ENCODE measurements around the gene CDC16.

The CDC16 gene

DNA sequence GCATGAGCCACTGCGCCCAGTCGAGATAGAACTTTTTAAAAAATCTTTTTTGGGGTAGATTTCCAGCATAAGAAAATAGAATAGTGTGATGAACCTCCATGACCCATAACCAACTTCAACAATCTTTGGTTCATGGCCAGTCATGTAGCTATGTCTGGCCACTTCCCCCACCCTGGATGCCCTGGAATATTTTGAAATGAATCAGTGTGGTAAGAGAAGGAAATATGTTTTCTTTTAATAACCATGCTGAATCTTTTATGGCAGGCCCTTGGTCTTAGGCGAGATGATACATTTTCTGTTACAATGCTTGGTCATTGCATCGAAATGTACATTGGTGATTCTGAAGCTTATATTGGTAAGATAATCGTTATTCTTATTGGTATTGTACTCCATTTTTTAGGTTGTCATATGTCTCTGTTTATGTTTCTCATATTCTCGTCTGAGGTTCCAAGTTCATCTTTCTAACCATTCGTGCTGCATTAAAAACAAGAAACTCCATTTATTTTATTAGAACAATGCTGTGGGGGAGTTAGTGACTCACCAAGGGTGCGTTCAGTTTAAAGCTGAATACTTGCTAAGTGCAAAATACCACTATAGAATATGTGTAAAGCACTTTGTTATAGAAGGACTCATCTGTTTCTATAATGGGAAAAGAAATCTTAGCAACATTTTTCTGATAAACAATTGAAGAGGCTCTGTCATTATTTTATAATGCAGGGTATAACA is 30.4 kb downstream of the CDC16 start:
- no peak for DNase-seq

DNA sequence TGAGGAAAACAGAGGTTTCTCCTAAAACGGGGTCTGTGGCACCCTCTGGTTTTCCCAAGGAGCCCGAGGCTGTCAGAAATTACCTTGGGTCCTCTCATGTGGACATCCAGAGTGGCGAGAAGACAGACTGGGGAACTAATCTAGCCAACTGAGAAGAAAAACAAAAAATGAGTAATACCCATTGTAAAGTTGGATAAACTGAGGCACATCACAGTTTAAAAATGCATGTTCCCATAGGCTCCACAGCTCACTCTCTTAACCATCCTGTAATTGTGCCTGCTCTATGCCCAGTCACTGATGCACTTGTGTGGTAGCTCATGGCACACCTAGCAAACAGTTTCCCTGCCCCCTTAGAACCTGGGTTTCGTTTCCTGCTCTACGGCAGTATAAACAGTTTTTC is 31.5 kb downstream of the CDC16 start:
- DNase-seq: no peak

DNA sequence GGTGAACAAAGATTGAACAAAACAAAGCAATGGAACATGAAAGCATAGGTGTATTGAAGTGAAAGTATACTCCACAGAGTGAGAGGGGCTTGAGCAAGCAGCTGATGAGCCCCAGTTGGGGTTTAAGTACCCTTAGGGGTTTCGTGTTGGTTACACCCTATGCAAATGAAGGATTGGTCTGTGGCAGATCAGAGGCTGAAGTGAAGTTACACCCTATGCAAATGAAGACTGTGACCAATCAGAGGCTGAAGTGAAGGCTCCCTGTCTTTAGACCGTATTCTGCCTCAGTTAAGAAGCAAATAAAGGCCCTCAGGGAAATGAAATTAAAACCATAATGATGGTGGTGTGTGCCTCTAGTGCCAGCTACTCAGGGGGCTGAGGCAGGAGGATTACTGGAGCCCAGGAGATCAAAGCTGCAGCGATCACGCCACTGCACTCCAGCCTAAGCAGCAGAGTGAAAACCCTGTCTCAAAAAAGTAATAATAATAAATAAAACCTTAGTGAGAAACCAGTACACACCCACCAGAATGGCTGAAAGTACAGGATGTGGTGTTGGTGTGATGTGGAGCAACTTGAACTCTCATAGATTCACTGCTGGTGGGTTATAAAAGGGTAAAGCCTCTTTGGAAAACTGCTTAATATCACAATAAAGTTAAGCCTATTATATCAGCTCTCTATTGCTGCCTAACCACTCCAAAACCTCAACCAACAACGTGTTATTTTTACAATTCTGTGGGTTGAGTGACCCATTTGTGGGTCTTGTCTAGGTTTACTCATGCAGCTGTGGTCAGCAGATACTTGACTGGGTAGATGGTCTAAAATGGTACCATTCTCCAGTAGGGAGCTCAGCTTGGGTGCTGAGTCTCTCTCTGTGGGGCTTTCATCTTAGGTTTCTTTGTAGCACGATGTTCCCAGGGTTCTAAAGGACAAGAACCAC is 33.9 kb downstream of the CDC16 start:
- no peak for DNase-seq

DNA sequence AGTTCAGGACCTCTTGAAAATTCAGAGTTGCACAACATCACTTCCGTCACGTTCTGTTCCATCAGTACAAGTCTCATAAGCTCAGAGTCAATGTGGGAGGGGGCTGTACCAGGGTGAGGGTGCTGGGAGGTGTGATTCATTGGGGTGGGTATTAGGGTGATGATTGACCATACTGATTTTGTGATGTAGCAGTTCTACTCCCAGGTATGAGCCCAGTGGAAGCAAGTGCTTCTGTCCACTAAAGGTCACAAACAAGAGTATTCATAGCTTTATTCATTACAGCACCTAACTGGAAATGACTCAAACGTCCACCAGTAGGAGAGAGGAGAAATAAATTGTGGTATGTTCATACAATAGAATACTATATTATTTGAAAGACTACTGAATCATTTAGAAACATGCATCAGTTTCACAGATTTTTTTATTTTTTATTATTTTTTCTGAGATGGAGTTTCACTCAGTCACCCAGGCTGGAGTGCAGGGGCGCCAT is 34.6 kb downstream of the CDC16 start:
- DNase-seq: no peak

DNA sequence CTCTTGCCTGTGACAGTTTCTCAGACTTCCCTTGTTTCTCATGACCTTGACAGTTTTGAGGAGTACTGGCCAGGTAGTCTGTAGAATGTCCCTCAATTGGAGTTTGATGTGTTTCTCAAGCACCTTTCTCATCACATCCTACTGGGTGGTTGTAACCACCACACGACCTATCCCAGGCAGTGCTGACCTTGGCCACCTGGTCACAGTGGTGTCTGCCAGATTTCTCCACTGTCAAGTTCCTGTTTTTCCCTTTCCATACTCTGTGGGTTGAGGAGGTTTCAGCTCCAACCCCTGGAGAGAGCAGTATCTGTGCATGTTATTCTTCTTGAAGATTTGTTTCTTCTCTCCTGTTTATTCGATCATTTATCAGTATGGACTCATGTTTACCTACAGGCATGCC is 38.3 kb downstream of the CDC16 start:
- no peak for DNase-seq

DNA sequence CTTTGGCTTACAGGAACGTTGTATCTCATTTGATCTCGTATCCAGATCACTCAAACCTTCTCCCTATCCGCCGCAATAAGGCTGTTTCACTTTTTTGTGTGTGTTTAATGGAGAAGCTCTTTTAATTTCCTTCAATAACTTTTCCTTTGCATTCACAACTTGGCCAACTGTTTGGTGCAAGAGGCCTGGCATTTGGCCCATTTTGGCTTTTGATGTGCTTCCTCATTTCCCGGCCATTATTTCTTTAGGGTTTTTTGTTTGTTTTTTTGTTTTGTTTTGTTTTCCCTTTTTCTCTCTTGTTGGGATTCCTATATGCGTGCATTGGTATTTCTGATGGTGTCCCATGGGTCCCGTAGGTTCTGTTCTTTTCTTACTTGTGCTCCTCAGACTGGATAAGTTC is 40.6 kb downstream of the CDC16 start:
- no peak for DNase-seq

DNA sequence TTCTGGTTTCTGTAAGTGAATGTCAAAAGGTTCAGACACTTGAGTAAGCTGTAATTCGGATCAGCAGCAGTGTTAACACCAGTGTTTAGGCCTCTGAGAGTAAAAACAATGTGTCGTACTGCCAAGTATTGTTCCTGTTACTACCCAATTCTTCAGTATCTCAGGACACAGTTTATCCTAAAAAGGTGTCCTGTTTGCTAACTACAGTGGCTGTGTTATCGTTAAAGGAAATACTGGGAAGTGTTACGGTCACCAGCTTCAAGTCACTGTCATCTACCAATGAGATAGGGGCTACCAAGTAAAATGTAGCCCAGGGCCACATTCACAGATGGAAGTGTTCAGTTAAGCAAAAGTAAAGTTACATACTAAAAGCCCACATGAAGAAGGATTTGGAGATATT is 44.4 kb downstream of the CDC16 start:
- no peak for DNase-seq

DNA sequence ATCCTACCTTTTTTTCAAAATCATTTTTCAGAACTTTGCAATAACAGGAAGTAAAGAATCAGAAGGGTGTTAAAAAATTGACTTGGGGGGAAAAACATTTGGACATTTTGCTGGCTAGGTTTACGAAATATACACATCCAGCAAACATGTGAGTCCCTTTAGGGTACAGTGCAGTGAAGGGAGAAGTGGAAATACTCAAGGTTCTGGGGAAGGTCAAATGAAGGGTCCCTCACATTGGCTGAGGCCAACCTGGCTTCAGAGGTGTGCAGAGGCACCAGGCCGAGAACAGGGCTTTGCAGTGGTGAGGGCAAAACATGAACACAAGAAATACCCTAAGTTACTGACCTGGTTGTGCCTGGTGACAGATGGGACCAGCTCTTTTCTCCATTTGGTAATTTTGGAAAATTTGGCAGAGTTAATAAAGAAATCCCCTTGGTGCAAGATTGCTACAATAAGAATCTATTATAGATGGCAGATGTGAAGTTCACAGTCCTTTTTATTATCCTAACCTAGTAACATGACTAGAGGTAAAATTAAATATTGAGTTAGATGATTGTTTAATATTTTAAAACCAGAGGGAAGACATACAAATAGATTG is 45.2 kb downstream of the CDC16 start:
- DNase-seq: no peak

DNA sequence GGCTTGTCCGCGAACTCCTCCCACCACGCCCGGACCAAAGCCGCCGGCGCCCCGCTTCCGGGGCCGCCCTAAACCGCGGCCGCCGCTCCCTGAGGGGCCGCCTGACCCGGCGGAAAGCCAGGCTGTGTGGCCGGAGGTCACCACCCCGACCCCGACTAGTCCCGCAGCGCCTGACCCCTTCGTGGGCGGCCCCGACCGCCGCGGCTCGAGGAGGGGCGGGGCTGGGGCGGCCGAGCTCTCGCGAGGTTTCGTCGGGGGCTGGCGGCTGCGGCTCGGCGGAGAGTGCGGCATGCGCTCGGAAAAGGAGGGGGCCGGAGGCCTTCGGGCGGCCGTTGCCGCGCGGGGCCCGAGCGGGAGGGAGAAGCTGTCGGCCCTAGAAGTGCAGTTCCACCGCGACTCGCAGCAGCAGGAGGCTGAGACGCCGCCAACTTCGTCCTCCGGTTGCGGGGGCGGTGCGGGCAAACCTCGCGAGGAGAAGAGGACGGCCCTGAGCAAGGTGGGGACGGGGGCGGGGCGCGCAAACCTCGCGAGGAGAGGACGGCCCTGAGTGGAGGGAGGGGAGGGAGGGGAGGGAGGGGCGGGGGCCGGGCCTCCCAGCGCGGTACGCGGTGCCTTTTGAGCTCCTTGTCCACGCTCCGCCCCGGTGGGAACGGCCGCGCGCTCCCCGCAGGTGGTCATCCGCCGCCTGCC is 46.8 kb downstream of the CDC16 start, which contains the start of gene UPF3A:
Gene UPF3A, plus strand, starts transcription at position 251 of the 690 bp plus-strand sequence. Its CDS starts 39 bp downstream, at position 290.
- peak; percentile 67 for DNase-seq

DNA sequence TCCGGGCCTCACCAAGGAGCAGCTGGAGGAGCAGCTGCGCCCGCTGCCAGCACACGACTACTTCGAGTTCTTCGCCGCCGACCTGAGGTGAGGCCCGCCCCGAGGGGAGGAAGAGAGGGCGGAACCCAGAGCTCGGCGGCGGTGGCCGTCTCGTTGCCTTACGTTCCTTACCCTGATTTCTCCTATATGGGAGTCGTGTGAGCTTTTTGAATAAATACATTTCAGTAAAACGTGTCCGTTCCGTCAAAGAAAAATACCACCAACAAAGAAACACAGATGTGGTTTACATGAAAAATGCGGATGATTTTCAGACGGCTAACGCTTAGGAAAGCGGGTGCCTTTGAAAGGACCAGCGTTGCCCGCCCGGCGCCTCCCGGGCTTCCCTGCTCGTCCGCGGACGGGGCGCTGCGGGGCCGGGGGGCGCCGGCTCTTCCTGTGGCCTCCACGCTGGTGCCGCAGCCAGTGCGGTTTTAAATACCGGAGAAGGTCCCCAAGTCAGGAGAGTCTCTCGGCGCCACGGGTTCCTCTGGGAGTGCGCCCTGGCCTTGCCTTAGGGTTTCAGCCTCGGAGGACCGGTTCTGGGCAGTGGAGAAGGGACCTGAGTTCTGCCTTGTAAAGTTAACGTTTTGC is 47.5 kb downstream of the CDC16 start:
- DNase-seq: peak; percentile 67

DNA sequence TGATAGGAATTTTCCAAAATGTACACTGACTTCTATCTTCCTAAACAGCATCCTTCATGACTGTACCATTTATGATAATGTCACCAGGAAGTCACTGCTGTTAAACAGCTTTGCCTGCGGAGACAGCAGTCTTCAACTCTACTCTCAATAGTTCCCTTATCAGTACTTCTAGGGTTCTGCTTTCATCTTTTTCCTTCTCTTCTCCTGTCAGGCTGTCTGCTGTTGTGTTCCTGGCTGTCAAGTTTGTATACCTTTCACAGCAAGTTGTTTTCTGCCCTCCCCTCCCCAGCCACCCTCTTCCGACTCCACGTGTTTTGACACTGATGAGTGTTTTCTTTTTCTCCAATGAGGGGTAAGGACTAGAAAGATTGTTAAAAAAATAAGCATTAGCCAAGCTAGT is 48.9 kb downstream of the CDC16 start:
- DNase-seq: no peak

DNA sequence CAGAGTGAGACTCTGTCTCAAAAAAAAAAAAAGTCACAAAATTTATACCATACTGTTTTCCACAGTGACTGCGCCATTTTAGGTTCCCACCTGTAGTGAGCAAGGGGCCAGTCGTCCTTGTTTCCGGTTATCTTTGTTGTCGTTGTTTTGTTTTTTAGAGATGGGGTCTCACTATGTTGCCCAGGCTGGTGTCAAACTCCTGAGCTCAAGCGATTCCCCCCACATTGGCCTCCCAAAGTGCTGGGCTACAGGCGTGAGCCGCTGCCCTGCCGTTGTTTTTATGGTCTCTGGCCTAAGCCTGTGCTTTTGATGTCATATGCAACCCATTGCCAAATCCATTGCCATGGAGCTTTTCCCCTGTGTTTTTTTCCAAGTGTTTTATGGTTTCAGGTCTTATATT is 50.0 kb downstream of the CDC16 start:
- DNase-seq: no peak

DNA sequence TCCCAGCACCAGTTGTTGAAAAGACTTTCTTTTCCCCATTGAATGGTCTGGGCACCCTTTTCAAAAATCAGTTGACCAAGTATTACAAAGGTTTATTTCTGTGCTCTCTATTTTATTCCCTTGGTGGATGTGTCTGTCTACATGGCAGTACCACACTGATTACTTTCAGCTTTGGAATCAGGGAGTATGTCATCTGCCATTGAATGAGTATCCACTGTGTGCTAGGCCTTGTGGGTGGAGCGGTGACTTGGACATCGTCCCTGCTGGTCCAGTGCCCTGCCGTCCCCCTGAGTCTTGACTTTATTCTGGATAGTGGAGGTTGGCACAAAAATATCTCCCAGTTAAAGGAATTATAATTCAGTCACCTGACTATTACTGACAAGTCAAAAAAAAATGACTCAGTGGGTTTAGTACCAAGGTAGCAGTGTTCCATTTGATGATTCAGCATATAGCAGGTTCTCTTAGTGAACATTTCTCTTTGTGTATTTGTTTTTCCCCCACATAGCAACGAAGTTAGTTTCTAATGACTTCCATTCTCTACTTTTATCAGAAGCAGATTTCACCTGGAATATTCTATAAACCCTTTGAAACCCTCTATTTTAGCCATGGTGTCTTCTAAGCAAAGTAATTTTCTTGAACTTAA is 50.6 kb downstream of the CDC16 start:
- DNase-seq: no peak

DNA sequence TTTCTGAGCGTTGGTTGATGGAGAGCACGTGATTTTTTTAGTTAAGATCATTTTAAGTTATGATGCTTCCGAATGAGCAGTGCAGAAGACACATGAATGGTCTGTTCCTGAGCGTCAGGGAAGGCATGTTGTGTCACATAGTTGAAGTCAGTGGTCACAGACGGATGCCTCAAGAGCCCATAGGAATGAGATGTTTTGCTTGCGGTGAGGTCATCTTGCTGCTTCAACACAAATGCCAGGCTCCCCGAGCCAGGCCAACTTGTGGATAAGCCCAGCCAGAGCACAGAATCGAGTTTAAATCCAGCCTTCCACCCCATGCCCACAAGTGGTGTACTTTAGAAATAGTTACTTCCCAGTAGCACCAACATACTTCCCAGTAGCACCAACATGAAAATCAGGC is 52.1 kb downstream of the CDC16 start:
- no peak for DNase-seq

DNA sequence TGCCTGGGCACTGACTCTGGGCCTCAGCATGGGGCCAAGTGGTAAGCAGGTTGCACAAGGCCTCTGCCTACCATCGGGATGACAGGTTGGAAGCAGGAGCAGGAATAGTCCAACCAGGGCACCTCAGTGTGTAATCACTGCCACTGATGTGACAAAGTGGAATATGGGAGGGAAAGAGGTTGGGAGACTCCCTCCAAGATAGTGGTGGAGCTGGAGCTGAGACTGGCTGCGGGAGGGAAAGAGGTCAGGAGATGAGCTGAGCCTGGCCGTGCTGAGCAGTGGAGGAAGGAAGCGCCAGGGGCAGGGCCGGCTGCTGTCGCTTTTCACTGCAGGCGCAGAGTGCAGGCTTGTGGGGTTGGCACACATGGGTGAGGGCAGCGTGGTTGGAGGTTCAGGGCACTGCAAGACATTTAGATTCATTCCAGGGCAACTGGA is 53.5 kb downstream of the CDC16 start:
- no peak for DNase-seq

DNA sequence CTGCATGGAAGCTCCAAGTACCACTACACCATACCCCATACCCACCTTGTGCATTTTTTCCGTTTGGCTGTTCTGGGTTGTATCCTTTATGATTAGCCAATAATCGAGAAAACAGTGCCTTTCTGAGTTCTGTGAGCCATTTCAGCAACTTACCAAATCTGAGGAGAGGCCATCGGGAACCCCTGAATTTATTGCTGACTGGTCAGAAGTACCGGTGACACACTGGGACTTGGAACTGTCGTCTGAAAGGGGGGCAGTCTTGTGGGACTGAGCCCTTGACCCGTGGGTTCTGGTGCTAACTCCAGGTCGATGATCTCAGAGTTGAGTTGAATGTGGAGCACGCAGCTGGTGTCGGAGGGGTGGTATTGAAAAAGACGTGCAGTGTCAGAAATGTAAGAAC is 61.8 kb downstream of the CDC16 start:
- DNase-seq: no peak

DNA sequence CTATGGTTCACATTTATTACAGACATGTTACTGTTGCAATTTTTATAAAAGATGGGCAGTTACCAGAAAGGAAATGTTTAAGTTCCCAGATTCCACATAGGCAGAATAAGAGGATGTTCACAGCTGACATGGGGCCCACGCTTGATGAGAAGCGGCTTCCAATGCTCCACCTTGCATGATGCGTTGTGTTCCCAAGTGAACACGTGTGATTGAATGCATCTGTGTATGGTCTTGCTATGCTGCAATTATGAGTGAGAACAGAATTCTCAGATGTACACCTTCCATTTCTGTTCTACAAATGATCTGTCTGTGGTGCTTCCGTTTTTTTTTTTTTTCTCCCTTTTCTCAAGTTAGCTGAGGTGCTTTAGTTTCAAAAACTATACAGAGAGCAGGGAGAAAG is 62.2 kb downstream of the CDC16 start:
- no peak for DNase-seq

DNA sequence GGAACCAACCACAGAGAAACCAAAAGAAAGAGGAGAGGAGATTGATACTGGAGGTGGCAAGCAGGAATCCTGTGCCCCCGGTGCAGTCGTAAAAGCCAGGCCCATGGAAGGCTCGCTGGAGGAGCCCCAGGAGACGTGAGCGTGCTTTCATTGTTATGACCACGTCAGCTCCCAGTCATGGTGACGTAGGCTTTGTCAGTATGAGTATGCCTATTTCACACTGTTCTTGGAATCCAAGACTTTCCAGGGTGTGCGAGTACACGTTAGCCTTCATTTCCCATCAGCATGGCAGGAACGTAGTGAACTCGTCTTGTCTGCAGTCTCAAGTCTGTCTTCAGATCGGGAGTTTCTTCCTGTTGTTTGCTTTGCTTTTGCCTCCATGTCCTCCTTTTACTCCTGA is 64.2 kb downstream of the CDC16 start:
- no peak for DNase-seq

DNA sequence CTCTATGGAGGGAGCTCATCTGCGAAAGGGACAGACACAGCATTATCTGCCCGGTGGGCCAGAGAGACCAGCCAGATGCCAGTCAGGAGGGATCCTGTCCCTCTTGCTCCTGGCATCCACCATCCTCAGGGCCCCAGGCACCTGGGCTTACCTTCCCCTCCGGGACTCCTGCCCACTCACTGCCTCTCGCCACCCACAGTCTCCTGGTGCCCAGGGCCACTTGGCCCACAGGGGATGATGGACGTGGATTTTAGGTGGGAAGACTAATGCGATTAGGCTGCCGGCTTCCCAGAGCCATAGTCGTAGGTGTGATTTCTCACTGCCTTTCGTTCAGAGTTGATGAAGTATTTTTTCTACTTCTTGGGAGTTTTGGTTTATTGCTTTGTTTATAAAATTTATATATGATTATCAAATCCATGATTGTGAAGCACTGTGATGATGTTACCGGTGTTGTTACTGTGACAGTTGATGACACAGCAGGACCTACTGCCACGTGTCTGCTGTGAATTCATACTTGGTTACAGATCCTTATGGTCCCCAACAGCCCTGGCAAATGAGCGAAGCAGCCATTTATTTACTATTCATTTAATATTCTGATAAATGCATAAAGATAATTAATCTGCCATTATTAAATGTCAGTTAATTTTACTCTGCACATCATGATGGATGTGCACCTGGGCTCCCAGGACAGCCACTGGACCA is 65.1 kb downstream of the CDC16 start:
- no peak for DNase-seq

DNA sequence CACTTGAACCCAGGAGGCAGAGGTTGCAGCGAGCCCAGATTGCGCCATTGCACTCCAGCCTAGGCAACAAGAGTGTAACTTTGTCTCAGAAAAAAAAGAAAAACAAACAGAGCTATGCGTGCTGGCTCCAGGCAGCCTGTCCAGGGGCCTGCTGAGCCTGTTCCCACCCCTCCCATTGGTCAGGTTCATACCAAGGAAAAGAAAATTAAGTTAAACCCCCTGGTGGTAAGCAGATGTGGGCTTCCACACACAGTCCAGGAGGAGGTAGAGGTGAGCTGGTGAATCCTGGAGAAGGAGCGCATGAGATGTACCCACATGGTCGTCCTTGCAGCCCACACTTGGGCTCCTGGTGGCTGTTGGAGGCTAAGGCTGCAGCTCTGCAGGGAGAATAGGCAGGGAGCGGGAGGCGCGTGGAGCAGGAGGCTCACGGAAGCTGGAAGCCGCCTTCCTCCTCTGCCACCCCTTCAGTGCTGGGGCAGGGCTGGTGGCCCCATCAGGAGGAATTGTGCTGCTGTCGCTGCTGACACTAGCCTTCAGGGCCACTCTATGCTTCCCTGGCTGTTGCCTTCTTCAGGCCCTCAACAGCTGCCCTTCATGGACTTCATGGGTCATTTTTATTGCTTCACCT is 69.1 kb downstream of the CDC16 start:
- no peak for DNase-seq

Data from DMS 273 treated with DMSO at 0.1 percent for 48 hours (cell line).